Tibial artery (tissue), 4 donors: ENCODE data around the gene CA10.

Experiments used
- DNase-seq, 2 donors: peaks; one replicate each; pipeline ENCODE4 v3.0.0-alpha.2; 2019
- H3K27ac ChIP-seq, 2 donors: fragments of 200-600 bp; sonication (generic) in 1 of 2; 1 replicate in 1 of 2; 2 replicates in 1 of 2; pipeline ENCODE4 v1.5.1; 2018 to 2019; ENCODE audit warnings: mild to moderate bottlenecking in 1 of 2
- H3K27me3 ChIP-seq, 2 donors: fragments of 200-600 bp; sonication (generic) in 1 of 2; one replicate each; pipeline versions ENCODE4 v1.5.1 to v1.6.0; 2016 to 2019
- H3K36me3 ChIP-seq, 3 donors: fragments of 200-600 bp; sonication (generic) in 2 of 3; one replicate each; pipeline ENCODE4 v1.5.1; 2016 to 2019; ENCODE audit warnings: mild to moderate bottlenecking in 2 of 3
- H3K4me1 ChIP-seq, 4 donors: fragments of 200-600 bp; sonication (generic) in 2 of 4; 1 replicate in 3 of 4; 2 replicates in 1 of 4; pipeline ENCODE4 v1.5.1; 2016 to 2019
- H3K4me3 ChIP-seq, 2 donors: fragments of 200-600 bp; sonication (generic) in 1 of 2; 1 replicate in 1 of 2; 2 replicates in 1 of 2; pipeline ENCODE4 v1.5.1; 2018 to 2019; ENCODE audit warnings: mild to moderate bottlenecking in 2 of 2
- H3K9me3 ChIP-seq, 3 donors: fragments of 200-600 bp; sonication (generic) in 1 of 3; one replicate each; pipeline ENCODE4 v1.5.1; 2016 to 2019
- intact Hi-C: fragments of 100-400 bp; cut with DNase I; formaldehyde crosslinking; loops from one replicate; pipeline ENCODE4 v1.15.0; 2023; ENCODE audit warnings: low total_unique reads
- TF ChIP-seq, protein P1 (sequence below), 2 experiments: fragments of 200-600 bp in 1 of 2; fragments of 450-650 bp in 1 of 2; IDR thresholded peaks; one replicate each; pipeline ENCODE4 v1.5.1; 2017 to 2019; ENCODE audit warnings: antibody characterized with exemption in 2 of 2, mild to moderate bottlenecking in 1 of 2, moderate library complexity in 1 of 2

CA10 gene

DNA sequence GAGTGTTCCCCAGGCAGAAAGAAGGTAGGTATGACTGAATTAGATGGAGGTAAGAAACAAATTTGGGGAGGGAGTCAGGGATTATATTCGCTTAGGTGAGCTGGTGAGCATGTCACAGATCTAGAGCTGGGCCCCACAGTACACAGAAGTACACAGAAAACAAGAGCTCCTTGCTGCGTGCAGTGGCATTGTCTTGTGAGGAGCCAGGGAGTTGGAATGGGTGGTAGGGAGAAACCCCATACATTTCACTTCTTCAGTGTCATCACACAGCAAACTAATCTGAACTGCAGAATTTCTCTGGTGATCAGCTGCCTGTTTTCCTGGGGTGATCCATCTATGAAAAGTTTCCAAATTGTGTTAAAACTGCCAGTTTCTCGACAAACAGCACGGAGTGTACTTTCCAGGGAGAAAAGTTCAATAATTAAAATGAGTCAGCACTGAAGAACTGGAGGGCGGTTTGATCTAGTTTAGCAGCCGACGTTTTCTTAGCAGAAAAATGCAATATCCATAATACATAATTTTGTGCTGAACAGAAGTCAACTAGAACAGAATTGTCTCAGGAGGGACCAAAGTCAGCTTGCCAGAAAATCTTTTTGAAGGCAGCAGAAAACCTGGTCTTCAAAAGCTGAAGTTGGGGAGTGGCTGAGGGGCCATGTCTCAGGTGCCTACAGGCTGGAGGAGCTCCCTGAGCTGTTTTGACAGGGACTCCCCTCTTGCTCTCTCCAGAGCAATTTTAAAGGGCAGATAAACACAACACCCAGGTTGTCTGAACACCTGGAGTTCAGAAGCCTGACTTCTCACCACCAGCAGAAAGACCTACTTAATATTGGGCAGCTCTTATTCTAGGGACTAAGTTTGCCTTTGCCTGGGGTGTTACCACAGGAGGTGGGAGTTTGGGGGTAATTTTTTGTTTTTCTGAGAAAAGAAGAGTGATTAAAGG, 448.6 kb downstream of the CA10 start:
- TF ChIP-seq, protein P1, sequence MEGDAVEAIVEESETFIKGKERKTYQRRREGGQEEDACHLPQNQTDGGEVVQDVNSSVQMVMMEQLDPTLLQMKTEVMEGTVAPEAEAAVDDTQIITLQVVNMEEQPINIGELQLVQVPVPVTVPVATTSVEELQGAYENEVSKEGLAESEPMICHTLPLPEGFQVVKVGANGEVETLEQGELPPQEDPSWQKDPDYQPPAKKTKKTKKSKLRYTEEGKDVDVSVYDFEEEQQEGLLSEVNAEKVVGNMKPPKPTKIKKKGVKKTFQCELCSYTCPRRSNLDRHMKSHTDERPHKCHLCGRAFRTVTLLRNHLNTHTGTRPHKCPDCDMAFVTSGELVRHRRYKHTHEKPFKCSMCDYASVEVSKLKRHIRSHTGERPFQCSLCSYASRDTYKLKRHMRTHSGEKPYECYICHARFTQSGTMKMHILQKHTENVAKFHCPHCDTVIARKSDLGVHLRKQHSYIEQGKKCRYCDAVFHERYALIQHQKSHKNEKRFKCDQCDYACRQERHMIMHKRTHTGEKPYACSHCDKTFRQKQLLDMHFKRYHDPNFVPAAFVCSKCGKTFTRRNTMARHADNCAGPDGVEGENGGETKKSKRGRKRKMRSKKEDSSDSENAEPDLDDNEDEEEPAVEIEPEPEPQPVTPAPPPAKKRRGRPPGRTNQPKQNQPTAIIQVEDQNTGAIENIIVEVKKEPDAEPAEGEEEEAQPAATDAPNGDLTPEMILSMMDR (IDR thresholded peaks at IDR 0.05) = no peak
- no peaks in the 10 kb centered on the region for H3K36me3 ChIP-seq
- H3K27ac ChIP-seq = peak overlapping the region; percentile 9 to 43
- intact Hi-C loops = no loop called here
- H3K4me3 ChIP-seq = no peak overlapping the region
- H3K27me3 ChIP-seq = no peaks in the 10 kb centered on the region
- peak in 1 of 2 donors; percentile 27 for DNase-seq
- H3K4me1 ChIP-seq = no peaks in the 10 kb centered on the region
- no peaks in the 10 kb centered on the region for H3K9me3 ChIP-seq

DNA sequence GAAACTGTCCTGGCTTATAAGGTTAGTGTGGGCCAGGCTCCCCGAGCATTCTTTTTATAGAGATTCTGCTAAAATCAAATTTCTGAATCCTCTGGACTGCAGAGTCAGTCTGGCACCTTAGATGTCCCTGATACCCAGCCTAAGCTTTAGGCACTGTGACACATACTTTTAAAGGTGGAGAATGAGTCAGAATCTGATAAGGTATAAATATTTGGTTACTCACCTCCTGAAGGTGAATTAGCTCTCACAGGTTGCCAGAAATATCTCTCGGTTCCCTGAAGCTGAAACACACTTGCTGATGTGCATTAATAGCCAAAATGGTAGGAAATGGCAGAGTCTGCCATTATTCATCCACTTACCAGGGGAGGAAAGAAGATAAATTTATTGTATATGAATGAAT, 451.3 kb downstream of the CA10 start:
- no peak overlapping the region for H3K27ac ChIP-seq
- H3K9me3 ChIP-seq = no peaks in the 10 kb centered on the region
- no peak for DNase-seq
- no peaks in the 10 kb centered on the region for H3K27me3 ChIP-seq
- TF ChIP-seq, protein P1 (IDR thresholded peaks at IDR 0.05) = no peak
- H3K4me1 ChIP-seq = peaks cover 0 to 15% (median 7%) of the 10 kb centered on the region in 4 donors
- no peaks in the 10 kb centered on the region for H3K36me3 ChIP-seq
- H3K4me3 ChIP-seq = no peak overlapping the region
- intact Hi-C loops = no loop called here

DNA sequence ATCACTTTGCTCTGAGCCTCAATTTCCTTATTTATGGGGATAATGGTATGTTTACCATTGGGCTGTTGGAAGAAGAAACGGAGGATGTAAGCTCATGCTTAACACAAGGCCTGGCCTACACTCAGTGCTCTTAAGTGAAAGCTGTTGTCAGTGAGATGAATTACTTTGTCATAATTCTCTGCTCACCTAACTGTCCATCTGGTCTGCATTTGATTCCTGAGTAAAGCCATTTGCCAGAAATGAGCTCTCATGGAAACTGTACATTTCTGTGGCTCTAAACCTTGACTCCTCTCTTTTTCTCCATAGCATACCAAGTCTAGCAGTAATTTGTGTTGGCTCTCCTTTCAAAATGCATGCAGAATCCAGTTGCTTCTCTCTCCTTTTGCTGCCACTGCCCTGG, 452.4 kb downstream of the CA10 start:
- peaks cover 0 to 15% (median 7%) of the 10 kb centered on the region in 4 donors for H3K4me1 ChIP-seq
- DNase-seq = no peak
- intact Hi-C loops = no loop called here

DNA sequence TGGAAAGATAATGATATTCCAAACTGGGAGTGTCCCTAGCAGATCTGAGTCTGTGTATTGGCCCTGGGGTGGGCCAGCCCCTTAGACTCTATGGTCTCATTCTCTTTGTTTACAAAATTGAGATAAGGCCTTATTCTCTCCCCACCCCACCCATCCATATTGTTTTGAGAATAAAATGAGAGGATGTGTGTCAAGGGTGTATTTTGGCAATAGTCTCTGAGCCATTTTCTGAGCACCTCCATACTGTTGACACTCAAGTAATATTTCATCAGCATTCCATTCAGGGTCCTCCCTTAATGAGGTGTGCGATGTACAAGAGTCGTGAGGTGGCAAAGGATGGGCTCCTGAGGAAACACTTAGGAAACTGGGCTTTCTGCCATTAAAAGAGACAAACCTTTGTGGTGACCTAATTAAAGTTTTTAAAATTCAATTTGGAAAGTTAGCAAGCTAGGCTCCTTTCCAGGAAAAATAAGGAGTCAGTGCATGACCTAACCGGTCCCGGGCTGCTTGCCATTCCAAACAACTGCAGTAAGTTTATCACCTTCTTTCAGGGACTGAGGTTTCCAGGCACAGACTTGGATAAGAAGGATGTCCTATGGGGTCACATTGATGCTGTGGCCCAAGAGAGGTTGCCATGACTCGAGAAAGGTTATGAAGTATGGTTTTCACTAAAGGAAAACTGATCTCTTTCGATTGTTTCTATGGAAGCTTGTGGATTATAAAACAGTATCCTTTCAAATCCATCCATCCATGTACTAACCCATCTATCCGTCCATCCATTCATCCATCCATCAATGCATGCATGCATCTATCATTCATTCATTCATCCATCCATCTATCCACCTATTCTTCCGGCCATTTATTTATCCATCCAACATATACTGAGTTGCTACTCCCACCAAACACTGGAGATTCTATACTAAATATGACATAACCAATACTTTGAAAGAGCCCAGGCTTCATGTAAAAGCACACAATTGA, 454.9 kb downstream of the CA10 start:
- H3K27ac ChIP-seq = no peak overlapping the region

More for the DNA sequence above, 452.4 kb downstream of the CA10 start:
- TF ChIP-seq, protein P1 (IDR thresholded peaks at IDR 0.05) = no peak
- Histone ChIP-seq H3K36me3 (no peaks in the 10 kb centered on the region), H3K27ac (no peak overlapping the region), H3K4me3 (no peak overlapping the region), H3K27me3 (no peaks in the 10 kb centered on the region), H3K9me3 (no peaks in the 10 kb centered on the region)

DNA sequence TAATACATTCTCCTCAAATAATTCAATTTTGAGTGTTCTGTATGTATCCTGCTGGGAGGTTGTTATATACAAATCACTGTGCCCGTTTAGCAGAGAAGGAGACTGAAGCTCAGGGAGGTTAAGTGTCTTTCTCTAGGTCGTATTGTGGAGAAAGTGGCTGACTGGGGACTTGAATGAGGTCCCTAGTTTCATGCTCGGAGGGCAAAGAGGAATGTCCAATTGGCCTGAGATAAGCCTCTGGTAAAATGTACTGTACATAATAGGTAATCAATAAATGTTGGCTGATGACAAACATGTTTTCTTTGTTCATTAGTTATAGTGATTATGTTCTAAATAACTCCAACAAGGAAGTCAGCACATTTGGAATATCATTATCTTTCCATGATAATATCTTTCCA, 455.6 kb downstream of the CA10 start:
- TF ChIP-seq, protein P1 (IDR thresholded peaks at IDR 0.05) = no peak
- Histone ChIP-seq H3K4me3 (no peak overlapping the region), H3K36me3 (no peaks in the 10 kb centered on the region), H3K4me1 (peaks cover 0 to 15% (median 7%) of the 10 kb centered on the region in 4 donors), H3K27ac (no peak overlapping the region), H3K9me3 (no peaks in the 10 kb centered on the region), H3K27me3 (no peaks in the 10 kb centered on the region)
- intact Hi-C loops = no loop called here
- no peak for DNase-seq

More for the DNA sequence above, 454.9 kb downstream of the CA10 start:
- H3K9me3 ChIP-seq = no peaks in the 10 kb centered on the region
- H3K36me3 ChIP-seq = no peaks in the 10 kb centered on the region
- no peak overlapping the region for H3K4me3 ChIP-seq
- peak; percentile 77 to 78 for DNase-seq
- H3K4me1 ChIP-seq = peaks cover 0 to 15% (median 7%) of the 10 kb centered on the region in 4 donors
- TF ChIP-seq, protein P1 (IDR thresholded peaks at IDR 0.05) = no peak
- H3K27me3 ChIP-seq = no peaks in the 10 kb centered on the region
- intact Hi-C loops = no loop called here
